GM08714 (cell line): ENCODE results near the gene RAPGEF4.

Experiments used
- H3K4me3 ChIP-seq: fragments of 200-500 bp; sonication (Bioruptor generic); 2 replicates; pipeline ENCODE4 v1.5.1; 2014; ENCODE audit warnings: mild to moderate bottlenecking, low read length, inconsistent platforms
- ZNF274 ChIP-seq: IDR thresholded peaks from 2 replicates; pipeline ENCODE4 v1.6.1; 2012; ENCODE audit warnings: mild to moderate bottlenecking, low read depth, low read length

The RAPGEF4 gene

DNA sequence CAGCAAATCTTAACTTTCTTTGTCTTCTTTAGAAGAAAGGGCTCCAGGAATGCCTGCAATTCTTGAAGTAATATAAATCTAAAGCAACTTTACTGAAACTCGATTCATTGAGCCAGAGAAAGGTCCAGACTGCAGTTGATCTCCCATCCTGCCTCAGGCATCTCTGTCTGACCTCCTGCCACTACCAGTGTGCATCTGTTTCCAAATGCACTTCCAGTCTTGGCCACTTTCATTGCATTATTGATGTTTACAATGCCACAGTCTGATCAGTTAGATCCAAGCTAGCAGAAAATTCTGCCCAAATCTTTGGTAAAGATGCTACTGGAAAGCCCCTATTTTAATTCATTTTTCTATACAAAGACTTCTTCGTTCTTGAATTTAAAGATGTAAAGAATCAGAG, 158.0 kb downstream of the RAPGEF4 start:
- no peak for TF ChIP-seq ZNF274
- no peak overlapping the region for H3K4me3 ChIP-seq

DNA sequence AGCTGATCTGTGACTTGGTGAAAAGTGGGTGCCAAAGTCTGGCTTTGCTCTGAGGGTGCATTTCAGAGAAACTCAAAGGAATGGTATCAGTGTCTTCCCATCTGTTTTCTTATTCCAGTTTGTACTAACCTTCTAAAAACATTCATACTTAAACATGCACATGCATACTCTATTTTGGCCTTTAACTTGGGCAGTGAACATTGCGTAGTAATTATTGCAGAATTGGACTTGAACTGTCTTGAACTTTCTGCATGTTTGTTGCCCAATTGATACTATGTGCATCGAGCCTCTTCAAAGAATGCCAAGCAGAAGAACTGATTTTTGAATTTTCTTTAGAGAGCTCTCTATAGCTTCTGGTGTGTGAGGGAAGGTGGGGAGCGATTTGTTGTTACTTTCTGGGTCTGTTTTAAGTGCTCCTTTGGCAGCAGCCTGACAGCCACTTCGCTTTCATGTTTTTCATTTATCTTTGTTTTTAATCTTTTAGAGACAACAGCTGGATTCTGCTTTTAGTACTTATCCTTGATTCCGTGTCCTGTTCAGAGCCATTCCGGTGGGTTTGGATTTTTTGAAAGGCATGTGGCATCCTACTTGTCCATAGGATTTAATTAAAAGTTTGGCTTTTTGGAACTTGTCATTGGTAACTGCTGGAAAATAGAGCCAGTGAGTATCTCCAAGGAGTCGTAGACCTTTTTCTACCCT, 159.2 kb downstream of the RAPGEF4 start:
- TF ChIP-seq ZNF274: no peak
- no peak overlapping the region for H3K4me3 ChIP-seq

DNA sequence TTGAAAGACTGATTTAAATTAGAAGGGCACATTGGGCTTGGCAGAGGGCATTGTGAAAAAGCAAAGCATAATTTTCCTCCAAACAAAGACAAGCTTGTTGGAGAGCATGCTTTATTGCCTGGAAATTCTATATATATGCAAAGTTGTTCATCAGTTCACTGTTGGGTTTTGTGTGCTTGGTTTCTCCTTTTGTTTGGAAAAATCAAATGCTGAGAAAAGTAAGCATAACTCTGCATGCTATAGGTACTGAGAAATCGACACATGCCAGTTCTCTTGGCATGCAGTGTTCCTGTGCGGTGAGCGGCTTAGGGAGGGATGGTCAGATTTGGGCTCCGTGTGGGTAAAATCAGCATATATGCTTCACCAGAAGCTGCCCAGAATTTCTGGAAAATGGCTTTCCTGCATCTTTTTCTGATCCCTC, 161.0 kb downstream of the RAPGEF4 start:
- TF ChIP-seq ZNF274: no peak
- H3K4me3 ChIP-seq: no peak overlapping the region

DNA sequence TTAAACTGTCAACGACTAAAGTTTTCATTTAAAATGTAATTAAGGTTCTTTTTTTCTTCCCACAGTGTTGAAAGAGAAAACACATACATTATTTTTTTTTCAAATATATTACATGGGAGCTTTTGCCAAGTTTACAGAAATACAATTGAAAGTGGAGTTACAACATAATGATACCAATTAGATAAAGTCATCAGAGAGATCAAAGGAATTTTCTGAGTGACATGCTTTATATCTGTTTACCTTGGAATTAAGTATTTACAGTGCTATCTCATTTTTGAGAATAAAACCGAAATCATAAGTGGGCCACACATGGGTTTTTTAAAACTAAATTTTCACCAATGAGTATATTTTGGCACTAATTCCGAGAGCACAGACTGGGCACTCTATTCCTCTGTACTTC, 165.2 kb downstream of the RAPGEF4 start:
- no peak for TF ChIP-seq ZNF274
- H3K4me3 ChIP-seq: no peak overlapping the region

DNA sequence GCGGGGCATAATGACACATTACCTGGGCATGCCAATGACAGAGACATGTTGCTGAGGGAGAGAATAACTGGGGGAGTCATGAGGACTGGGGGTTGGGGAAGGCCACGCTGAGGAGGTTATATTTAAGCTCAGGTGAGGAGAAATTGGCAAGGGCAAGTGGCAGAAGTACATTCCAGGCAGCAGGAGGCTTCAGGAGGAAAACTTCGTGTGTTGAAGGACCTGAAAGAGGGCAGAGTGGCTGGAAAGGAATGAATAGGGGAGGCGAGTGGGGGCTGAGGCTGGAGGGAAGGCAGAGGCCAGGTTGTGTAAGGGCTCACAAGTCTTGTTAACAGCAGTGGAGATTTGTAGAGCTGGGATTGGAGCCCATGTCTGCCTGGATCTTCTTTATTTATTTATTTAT, 166.3 kb downstream of the RAPGEF4 start:
- H3K4me3 ChIP-seq: no peak overlapping the region
- TF ChIP-seq ZNF274: no peak

DNA sequence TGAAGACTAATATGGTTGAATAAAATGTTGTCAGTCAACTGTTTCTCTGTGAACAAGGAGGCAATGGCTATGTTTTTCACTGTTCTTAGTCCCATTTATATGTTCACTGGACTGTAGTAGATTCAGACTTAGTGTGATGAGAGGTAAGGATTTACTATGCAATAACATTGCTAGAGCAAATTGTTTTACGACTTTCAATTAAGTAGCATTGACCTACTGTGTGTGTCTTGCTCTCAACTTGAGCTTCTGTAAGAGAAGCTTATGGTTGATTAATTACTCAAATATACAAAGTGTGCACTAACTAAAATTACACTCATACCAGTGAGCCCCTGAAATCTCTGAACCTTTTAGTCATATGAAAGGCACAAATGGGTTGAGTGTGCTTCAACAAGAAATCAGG, 168.6 kb downstream of the RAPGEF4 start:
- H3K4me3 ChIP-seq: no peak overlapping the region
- TF ChIP-seq ZNF274: no peak

DNA sequence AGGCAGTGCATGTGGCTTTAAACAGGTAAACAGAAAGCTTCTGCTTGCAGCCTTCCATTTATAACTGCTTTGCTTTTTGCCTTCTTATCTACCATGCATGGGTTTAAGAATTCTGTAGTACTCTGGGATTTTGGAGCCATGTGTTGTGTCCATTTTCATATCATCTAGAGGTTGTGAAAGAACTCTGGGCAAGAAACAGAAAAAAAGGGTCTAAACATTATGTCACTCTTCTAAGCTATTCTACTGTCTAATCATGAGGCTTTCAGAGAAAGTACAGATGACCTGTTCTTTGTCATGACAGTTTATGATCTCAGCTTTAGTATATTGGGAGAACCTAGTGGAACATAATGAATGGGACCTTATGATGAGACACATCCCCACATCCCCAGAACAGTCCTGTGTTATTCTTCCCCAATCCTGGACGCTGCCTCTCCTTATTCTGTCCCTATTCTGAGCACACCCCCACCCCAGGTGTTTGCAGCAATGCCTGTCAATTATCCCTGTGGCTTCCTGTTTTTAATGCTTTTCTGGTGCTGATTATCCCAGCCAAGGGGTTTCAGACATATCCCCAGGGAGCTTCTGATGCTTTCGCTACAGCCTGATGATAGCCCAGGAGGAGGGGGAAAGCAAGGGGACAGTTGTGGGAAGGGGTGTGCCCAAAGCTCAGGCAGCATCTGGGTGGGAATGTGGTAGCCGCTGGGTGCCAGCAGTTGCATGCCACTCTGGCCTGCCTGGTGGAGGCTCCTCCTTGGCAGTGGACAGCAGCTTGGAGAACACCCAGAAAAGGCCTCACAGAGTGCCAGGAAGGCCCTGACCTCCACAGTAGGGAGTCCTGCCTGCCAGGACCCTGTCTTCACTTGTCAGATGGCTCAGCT, 170.5 kb downstream of the RAPGEF4 start:
- TF ChIP-seq ZNF274: no peak

DNA sequence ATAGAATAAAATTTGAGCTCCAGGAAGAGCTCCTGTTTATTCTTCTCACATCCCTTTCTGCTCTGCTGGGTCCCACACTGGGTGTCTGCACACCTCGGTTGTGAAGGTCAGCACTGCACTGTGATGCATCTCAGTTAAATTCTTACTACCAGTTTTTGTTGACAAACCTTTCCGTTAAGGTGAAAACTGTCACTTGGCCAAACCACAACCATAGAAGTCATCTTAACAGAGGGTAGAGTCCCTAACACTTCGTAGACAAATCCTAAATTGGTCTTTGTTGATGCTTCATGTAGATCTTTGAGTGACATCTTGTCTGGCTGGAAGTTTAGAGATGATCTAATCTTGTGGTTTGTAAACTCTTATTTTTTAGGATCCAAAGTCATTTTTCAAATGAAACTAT, 172.6 kb downstream of the RAPGEF4 start:
- H3K4me3 ChIP-seq: no peak overlapping the region
- no peak for TF ChIP-seq ZNF274

More for the DNA sequence above, 170.5 kb downstream of the RAPGEF4 start:
- H3K4me3 ChIP-seq: no peak overlapping the region

DNA sequence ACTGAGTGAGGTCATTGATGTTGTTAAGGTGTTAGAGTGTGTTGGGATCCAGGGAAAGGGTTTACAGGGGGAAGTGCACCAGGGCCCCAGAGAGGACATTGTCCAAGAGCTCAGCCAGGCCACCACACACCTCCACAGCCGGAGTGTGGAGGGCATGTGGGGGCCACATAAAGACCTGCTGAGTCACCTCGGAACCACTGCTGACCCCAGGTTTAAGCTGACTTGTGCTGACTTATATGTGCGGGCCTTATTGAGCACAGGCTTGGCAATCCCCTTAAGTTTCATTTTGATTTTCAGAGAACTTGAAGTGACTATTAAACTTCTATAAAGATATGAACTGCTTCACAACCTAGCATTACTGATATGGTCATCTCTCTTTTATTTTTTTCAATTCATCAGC, 173.8 kb downstream of the RAPGEF4 start:
- TF ChIP-seq ZNF274: no peak
- H3K4me3 ChIP-seq: no peak overlapping the region

DNA sequence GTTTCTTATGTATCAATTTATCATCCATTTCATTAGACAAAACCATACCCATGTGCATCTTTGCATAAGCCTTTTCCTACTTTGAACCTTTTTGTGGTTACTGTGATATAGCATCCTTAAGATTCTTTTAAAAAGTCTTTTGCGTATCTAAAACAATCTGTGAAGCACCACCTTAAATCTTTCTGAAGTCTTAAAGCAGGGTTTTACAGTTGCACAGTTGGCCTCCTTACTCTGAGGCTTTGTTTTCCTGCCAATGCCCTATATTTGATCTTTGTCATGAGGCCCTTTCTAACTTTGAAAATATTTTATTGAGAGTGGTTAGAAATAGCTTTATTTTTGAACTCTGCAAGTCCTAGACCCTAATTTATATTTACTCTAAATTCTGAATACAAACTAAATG, 176.6 kb downstream of the RAPGEF4 start:
- no peak for TF ChIP-seq ZNF274
- no peak overlapping the region for H3K4me3 ChIP-seq

DNA sequence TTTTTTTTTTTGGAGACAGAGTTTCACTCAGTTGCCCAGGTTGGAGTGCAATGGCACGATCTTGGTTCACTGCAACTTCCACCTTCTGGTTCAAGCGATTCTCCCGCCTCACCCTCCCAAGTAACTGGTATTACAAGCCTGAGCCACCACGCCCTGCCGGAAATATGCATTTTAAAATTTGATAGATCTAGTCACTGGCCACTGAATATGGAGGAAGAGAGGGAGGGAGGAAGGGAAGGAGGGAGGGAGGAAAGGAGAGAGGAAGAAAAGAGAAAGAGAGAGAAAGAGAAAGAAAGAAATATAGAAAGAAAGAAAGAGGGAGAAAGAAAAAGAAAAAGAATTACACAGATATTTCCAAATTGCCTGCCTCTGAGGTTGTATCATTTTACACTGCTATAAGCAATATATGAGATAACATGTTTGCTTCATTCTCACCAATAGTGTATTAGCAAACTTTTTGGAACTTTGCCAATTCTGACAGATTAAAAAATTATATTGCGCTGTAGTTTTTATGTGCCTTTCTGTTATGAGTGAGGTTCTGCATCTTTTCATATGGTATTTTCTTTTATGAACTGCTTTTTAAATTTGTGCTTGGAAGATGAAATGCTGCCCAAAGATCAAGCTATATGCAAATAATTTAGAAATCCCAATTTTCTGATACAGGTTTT, 178.8 kb downstream of the RAPGEF4 start:
- H3K4me3 ChIP-seq: no peak overlapping the region
- no peak for TF ChIP-seq ZNF274

DNA sequence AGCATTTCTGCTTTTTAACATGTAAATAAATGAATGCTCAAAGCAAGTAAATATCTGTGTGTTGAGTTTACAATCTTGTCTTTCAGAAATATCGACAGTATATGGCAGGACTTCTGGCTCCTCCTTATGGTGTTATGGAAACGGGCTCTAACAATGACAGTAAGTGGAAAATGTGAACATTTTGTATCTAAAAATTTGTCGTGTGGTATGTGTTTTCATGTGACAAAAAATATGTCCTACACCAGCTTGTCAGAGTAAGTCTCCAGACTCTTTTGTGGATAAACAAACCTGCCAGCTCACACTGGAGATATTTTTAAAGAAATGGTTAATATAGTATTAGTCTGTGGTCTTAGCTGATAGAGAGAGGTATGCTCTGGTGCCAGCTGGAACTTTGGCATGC, 182.1 kb downstream of the RAPGEF4 start:
- no peak for TF ChIP-seq ZNF274
- no peak overlapping the region for H3K4me3 ChIP-seq

DNA sequence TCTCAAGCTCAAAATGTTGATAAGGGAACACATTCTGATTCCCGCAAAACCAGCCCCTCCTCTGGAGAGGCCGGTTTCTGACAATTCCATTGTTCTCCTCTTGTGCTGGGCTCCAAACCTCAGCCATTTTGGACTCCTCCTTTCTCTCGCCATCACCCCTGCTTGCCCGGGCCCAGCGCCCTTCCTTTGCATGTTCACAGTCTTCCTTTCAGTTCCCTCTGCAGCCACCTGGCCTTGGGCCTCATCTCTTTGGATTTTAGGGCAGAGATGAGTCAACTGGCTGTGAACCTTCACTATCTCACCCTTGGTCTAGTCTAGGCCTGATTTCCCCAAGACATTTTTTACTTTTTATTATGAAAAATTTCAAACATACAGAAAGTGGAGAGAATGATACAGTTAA, 184.1 kb downstream of the RAPGEF4 start:
- no peak for TF ChIP-seq ZNF274
- H3K4me3 ChIP-seq: no peak overlapping the region

DNA sequence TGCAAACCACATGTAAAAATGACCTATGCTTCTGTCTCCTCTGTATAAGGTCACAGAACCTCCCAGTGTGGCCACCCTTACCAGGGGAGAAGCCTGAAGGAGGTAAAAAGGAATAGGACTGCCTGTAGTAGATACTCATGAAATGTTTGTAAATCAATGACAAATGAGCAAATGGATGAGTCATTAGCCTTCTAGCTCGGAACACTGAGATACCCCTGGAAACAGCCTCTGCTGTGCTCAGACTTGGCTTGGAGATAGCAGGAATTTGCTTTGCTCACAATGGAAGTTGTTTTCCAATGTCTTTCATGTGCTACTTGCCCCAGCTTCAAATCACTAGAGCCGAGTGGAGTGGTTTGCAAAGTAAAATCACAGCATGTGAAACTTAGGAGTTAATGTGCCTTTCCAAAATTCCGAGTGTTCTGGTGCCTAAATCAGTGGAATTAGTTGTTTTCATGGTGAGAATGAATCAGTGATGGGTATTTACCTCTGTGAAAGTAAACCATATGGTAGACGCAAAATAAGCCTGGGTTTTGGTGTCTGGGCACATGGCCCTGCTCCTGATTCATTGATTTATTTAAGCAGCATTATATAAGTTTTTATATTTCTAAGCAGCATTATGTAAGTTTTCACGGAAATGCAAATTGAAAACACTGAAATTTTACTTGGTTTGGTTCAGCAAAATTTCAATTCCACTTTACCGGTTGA, 186.0 kb downstream of the RAPGEF4 start:
- no peak overlapping the region for H3K4me3 ChIP-seq
- TF ChIP-seq ZNF274: no peak
